ENCODE results near the gene FSD1L.

GRCh38 chr9:105496826-105497225, 49.0 kb downstream of the FSD1L start:
- TF ChIP-seq CTCF (IDR thresholded peaks at IDR 0.05) (no peak), EZH2 (IDR thresholded peaks at IDR 0.05) (no peak), EZH2phosphoT487 (IDR thresholded peaks at IDR 0.05) (no peak)

Data from neural progenitor cell (in vitro differentiated cells).